Measurements from ENCODE around the gene THSD4.

- TF ChIP-seq CTCF (conservative IDR thresholded peaks at IDR 0.05; ENCODE audit: low read length) (no peak), EZH2phosphoT487 (IDR thresholded peaks at IDR 0.05; ENCODE audit: borderline replicate concordance, low read depth, low read length) (no peak)
These were observed 223.0 kb downstream of the THSD4 start for GRCh38 chr15:71338265-71338664.
